K562 (cell line): ENCODE measurements around the gene PRMT6. TPM values are rescaled to one million over a fixed set of nuclear protein-coding genes. Genes with fewer than 3 reads are reported as not detected.

Experiments
- BRCA1 ChIP-seq, 2 experiments: fragments of 450-650 bp in 1 of 2; sonication (generic) in 1 of 2; formaldehyde crosslinking in 1 of 2; IDR thresholded peaks; 2 replicates each; pipeline versions ENCODE4 v1.5.0 to v1.6.1; 2017 to 2020; ENCODE audit warnings: mild to moderate bottlenecking in 1 of 2, missing genetic modification reagents in 1 of 2
- CBX3 ChIP-seq, 2 experiments: IDR thresholded peaks; 1 replicate in 1 of 2; 2 replicates in 1 of 2; pipeline ENCODE4 v1.6.1; 2012; ENCODE audit warnings: inconsistent platforms in 2 of 2, low read length in 2 of 2, borderline replicate concordance in 1 of 2, control low read depth in 1 of 2
- CBX5 ChIP-seq: IDR thresholded peaks from 2 replicates; pipeline ENCODE4 v1.6.1; 2014; ENCODE audit warnings: low read depth, borderline replicate concordance
- CHD2 ChIP-seq: IDR thresholded peaks from 2 replicates; pipeline ENCODE4 v1.6.1; 2011; ENCODE audit warnings: low read depth, low read length
- FOXA3 ChIP-seq, 2 experiments: fragments of 450-650 bp in 1 of 2; sonication (generic) in 1 of 2; formaldehyde crosslinking; IDR thresholded peaks in 1 of 2; conservative IDR thresholded peaks in 1 of 2; 2 replicates each; pipeline versions ENCODE4 v1.4.0 to v1.8.0; 2020 to 2022; ENCODE audit warnings: mild to moderate bottlenecking in 2 of 2, missing genetic modification reagents in 1 of 2
- HDAC1 ChIP-seq, 2 experiments: fragments of 450-650 bp; IDR thresholded peaks; 2 replicates each; pipeline ENCODE4 v1.6.1; 2016 to 2017; ENCODE audit warnings: inconsistent platforms in 1 of 2, mild to moderate bottlenecking in 1 of 2, moderate library complexity in 1 of 2
- MTA1 ChIP-seq: fragments of 450-650 bp; IDR thresholded peaks from 2 replicates; pipeline ENCODE4 v1.6.1; 2017; ENCODE audit warnings: borderline replicate concordance
- NBN ChIP-seq: fragments of 450-650 bp; IDR thresholded peaks from 2 replicates; pipeline ENCODE4 v1.6.1; 2016; ENCODE audit warnings: low read depth, mild to moderate bottlenecking
- NFE2L1 ChIP-seq: fragments of 450-650 bp; IDR thresholded peaks from 2 replicates; pipeline ENCODE4 v1.6.1; 2016; ENCODE audit warnings: missing genetic modification characterization, low read depth, mild to moderate bottlenecking, missing compliant biosample characterization, moderate library complexity, borderline replicate concordance
- NR4A1 ChIP-seq, 2 experiments: fragments of 250-450 bp in 1 of 2; fragments of 450-650 bp in 1 of 2; sonication (Bioruptor Pico) in 1 of 2; IDR thresholded peaks; 2 replicates each; pipeline versions ENCODE4 v1.4.0 to v1.6.1; 2016 to 2020; ENCODE audit warnings: mild to moderate bottlenecking in 2 of 2, missing compliant biosample characterization in 1 of 2, missing genetic modification characterization in 1 of 2, moderate library complexity in 1 of 2
- OTX1 ChIP-seq: fragments of 450-650 bp; formaldehyde crosslinking; IDR thresholded peaks from 2 replicates; pipeline ENCODE4 v1.4.0; 2022; ENCODE audit warnings: mild to moderate bottlenecking
- PCBP2 ChIP-seq: fragments of 200-400 bp; formaldehyde crosslinking; IDR thresholded peaks from 2 replicates; pipeline ENCODE4 v1.6.1; 2018; ENCODE audit warnings: low read length, low read depth, mild to moderate bottlenecking, moderate library complexity; ENCODE audit not compliant: poor library complexity, severe bottlenecking
- RBM22 ChIP-seq: fragments of 200-400 bp; formaldehyde crosslinking; IDR thresholded peaks from 2 replicates; pipeline ENCODE4 v1.6.1; 2018; ENCODE audit warnings: low read length, low read depth; ENCODE audit not compliant: poor library complexity, severe bottlenecking
- SIN3B ChIP-seq: fragments of 450-650 bp; IDR thresholded peaks from 2 replicates; pipeline ENCODE4 v1.6.1; 2017; ENCODE audit warnings: low read depth, mild to moderate bottlenecking, moderate library complexity
- SIRT6 ChIP-seq: IDR thresholded peaks from one replicate; pipeline ENCODE4 v1.6.1; 2012; ENCODE audit warnings: low read depth, mild to moderate bottlenecking, control low read depth, inconsistent platforms, low read length, moderate library complexity
- SPI1 ChIP-seq: IDR thresholded peaks from 2 replicates; pipeline ENCODE4 v1.6.1; 2011; ENCODE audit warnings: low read depth, low read length, control low read depth, borderline replicate concordance
- SRF ChIP-seq, 2 experiments: fragments of 250-450, 450-650 bp in 1 of 2; sonication (Bioruptor Pico) in 1 of 2; sonication (generic) in 1 of 2; formaldehyde crosslinking; IDR thresholded peaks; 2 replicates each; pipeline versions ENCODE4 v1.5.0 to v1.5.1; 2020 to 2022; ENCODE audit warnings: mild to moderate bottlenecking in 1 of 2, missing genetic modification reagents in 1 of 2
- TCFL5 ChIP-seq: fragments of 250-450 bp; sonication (Bioruptor Pico); conservative IDR thresholded peaks from 2 replicates; pipeline ENCODE4 v1.6.1; 2021; ENCODE audit warnings: mild to moderate bottlenecking, moderate library complexity, matching md5 sums
- ZNF77 ChIP-seq: fragments of 250-450 bp; sonication (Bioruptor Pico); IDR thresholded peaks from 2 replicates; pipeline ENCODE4 v1.5.0; 2020
- polyA plus RNA-seq, 8 experiments: library from polyadenylated mRNA; depleted of rRNA in 4 of 8; stranded (reverse) in 5 of 8; unstranded in 3 of 8; fragments of >200 nt; fragmentation: Nextera tagmentation in 2 of 8; fragmentation: Illumina TruSeq in 1 of 8; extraction: Ambion mirVana in 2 of 8; extraction: Trizol in 1 of 8; gene quantifications; 2 replicates each; pipeline versions ENCODE4 v1.2.1 to v1.2.3, GENCODE V29; 2011 to 2014; ENCODE audit warnings: inconsistent platforms in 1 of 8, missing spikeins in 1 of 8
- total RNA-seq, 7 experiments: library from RNA; depleted of rRNA in 6 of 7; stranded (reverse); fragments of >200 nt in 6 of 7; fragmentation: Illumina TruSeq in 2 of 7; extraction: Trizol in 2 of 7; gene quantifications; 2 replicates each; pipeline versions ENCODE4 v1.2.1 to v1.2.3, GENCODE V29; 2011 to 2021; ENCODE audit warnings: low replicate concordance in 1 of 7
- TF ChIP-seq, protein P1 (sequence below): fragments of 450-650 bp; IDR thresholded peaks from 2 replicates; pipeline ENCODE4 v1.7.1; 2018; ENCODE audit warnings: mild to moderate bottlenecking, low read depth; ENCODE audit not compliant: partially characterized antibody
- TF ChIP-seq, protein P2 (sequence below): IDR thresholded peaks from 2 replicates; pipeline ENCODE4 v1.6.1; 2014; ENCODE audit warnings: antibody characterized with exemption
- TF ChIP-seq, protein P3 (sequence below): sonication (generic); formaldehyde crosslinking; IDR thresholded peaks from 2 replicates; pipeline ENCODE4 v1.9.0; 2022; ENCODE audit warnings: mild to moderate bottlenecking, missing genetic modification reagents

Gene PRMT6
- total and polyA plus RNA-seq, 9 of the 15 experiments (the other 6 are each of a cell fraction or from before 2014, with no cell fraction given): 6.1 to 36.9 (median 29.4) TPM

DNA sequence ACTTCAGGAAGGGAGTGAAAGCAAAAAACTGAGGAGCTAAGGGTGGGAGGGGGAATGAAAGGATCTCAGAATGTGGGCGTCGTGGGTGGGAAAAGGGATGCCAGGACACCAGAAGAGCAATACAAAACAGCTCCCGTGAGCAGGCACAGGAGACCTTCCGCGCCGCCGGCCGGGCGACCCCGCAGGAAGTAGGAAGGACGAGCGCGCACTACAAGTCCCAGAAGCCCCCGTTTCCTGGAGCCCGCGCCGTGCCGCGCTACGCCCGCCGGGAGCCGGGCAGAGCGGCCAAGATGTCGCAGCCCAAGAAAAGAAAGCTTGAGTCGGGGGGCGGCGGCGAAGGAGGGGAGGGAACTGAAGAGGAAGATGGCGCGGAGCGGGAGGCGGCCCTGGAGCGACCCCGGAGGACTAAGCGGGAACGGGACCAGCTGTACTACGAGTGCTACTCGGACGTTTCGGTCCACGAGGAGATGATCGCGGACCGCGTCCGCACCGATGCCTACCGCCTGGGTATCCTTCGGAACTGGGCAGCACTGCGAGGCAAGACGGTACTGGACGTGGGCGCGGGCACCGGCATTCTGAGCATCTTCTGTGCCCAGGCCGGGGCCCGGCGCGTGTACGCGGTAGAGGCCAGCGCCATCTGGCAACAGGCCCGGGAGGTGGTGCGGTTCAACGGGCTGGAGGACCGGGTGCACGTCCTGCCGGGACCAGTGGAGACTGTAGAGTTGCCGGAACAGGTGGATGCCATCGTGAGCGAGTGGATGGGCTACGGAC lies at the start of gene PRMT6 (continued):
- TF ChIP-seq, protein P1, sequence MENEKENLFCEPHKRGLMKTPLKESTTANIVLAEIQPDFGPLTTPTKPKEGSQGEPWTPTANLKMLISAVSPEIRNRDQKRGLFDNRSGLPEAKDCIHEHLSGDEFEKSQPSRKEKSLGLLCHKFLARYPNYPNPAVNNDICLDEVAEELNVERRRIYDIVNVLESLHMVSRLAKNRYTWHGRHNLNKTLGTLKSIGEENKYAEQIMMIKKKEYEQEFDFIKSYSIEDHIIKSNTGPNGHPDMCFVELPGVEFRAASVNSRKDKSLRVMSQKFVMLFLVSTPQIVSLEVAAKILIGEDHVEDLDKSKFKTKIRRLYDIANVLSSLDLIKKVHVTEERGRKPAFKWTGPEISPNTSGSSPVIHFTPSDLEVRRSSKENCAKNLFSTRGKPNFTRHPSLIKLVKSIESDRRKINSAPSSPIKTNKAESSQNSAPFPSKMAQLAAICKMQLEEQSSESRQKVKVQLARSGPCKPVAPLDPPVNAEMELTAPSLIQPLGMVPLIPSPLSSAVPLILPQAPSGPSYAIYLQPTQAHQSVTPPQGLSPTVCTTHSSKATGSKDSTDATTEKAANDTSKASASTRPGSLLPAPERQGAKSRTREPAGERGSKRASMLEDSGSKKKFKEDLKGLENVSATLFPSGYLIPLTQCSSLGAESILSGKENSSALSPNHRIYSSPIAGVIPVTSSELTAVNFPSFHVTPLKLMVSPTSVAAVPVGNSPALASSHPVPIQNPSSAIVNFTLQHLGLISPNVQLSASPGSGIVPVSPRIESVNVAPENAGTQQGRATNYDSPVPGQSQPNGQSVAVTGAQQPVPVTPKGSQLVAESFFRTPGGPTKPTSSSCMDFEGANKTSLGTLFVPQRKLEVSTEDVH: no peak
- no peak for TF ChIP-seq RBM22
- no peak for TF ChIP-seq NR4A1 (CRISPR knock-in tag; IDR thresholded peaks at IDR 0.05)
- TF ChIP-seq NR4A1 (tag; IDR thresholded peaks at IDR 0.05): no peak
- TF ChIP-seq PCBP2: no peak
- no peak for TF ChIP-seq ZNF77
- TF ChIP-seq SIRT6: no peak
- no peak for TF ChIP-seq CBX5
- no peak for TF ChIP-seq CHD2
- TF ChIP-seq TCFL5: no peak
- 0 out of 2 replicates have a peak, but pooled peaks have one; percentile 3 for TF ChIP-seq SPI1
- no peak for TF ChIP-seq BRCA1 (IDR thresholded peaks at IDR 0.05)
- no peak for TF ChIP-seq BRCA1 (CRISPR knock-in tag; IDR thresholded peaks at IDR 0.05)
- no peak for TF ChIP-seq CBX3 (IDR thresholded peaks at IDR 0.05; ENCODE audit: borderline replicate concordance in 1 of 2, low read length in 2 of 2)
- TF ChIP-seq, protein P2, sequence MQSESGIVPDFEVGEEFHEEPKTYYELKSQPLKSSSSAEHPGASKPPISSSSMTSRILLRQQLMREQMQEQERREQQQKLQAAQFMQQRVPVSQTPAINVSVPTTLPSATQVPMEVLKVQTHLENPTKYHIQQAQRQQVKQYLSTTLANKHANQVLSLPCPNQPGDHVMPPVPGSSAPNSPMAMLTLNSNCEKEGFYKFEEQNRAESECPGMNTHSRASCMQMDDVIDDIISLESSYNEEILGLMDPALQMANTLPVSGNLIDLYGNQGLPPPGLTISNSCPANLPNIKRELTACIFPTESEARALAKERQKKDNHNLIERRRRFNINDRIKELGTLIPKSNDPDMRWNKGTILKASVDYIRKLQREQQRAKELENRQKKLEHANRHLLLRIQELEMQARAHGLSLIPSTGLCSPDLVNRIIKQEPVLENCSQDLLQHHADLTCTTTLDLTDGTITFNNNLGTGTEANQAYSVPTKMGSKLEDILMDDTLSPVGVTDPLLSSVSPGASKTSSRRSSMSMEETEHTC: no peak
- peak; percentile 83; the same call in 1 of the 2 replicates for TF ChIP-seq OTX1 (CRISPR knock-in tag)
- no peak for TF ChIP-seq FOXA3 (CRISPR knock-in tag; conservative IDR thresholded peaks at IDR 0.05 in 1 of 2, IDR thresholded peaks at IDR 0.05 in 1 of 2)
- TF ChIP-seq NBN: 0 out of 2 replicates have a peak, but pooled peaks have one; percentile 20
- TF ChIP-seq MTA1: 0 out of 2 replicates have a peak, but pooled peaks have one; percentile 29
- TF ChIP-seq HDAC1 (IDR thresholded peaks at IDR 0.05): peak in 1 of 2 experiments; percentile 30; a peak in 1 of 4 replicates
- TF ChIP-seq NFE2L1: no peak
- TF ChIP-seq SRF (CRISPR knock-in tag; IDR thresholded peaks at IDR 0.05): no peak
- TF ChIP-seq, protein P3, sequence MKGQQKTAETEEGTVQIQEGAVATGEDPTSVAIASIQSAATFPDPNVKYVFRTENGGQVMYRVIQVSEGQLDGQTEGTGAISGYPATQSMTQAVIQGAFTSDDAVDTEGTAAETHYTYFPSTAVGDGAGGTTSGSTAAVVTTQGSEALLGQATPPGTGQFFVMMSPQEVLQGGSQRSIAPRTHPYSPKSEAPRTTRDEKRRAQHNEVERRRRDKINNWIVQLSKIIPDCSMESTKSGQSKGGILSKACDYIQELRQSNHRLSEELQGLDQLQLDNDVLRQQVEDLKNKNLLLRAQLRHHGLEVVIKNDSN (CRISPR knock-in tag): no peak
- no peak; the same call in 1 of the 2 replicates for TF ChIP-seq SIN3B
